Osteocyte (in vitro differentiated cells): ENCODE measurements around the gene RBPJ. TPM values are rescaled to one million over a fixed set of nuclear protein-coding genes. Genes with fewer than 3 reads are reported as not detected.

Source experiments
- DNase-seq: peaks from one replicate; pipeline ENCODE4 v3.0.0; 2021; ENCODE audit warnings: mixed read lengths; ENCODE audit not compliant: unreplicated experiment; ENCODE audit errors: extremely low spot score
- H3K27ac Mint-ChIP-seq: one replicate; pipeline ENCODE4 v1.8.0; 2021; ENCODE audit warnings: mild to moderate bottlenecking, mixed read lengths; ENCODE audit not compliant: unreplicated experiment
- H3K27me3 Mint-ChIP-seq: one replicate; pipeline ENCODE4 v1.8.0; 2021; ENCODE audit warnings: mixed read lengths; ENCODE audit not compliant: unreplicated experiment
- H3K36me3 Mint-ChIP-seq: one replicate; pipeline ENCODE4 v1.8.0; 2021; ENCODE audit warnings: mixed read lengths; ENCODE audit not compliant: unreplicated experiment
- H3K4me1 Mint-ChIP-seq: one replicate; pipeline ENCODE4 v1.8.0; 2021; ENCODE audit warnings: mixed read lengths; ENCODE audit not compliant: unreplicated experiment
- H3K4me3 Mint-ChIP-seq: one replicate; pipeline ENCODE4 v1.8.0; 2021; ENCODE audit warnings: mild to moderate bottlenecking, moderate library complexity, mixed read lengths; ENCODE audit not compliant: unreplicated experiment
- H3K9me3 Mint-ChIP-seq: one replicate; pipeline ENCODE4 v1.8.0; 2021; ENCODE audit warnings: mixed read lengths; ENCODE audit not compliant: unreplicated experiment
- total RNA-seq: library from RNA; stranded (reverse); gene quantifications from 2 replicates; pipeline ENCODE4 v1.2.1, GENCODE V29; 2021
- TF ChIP-seq, protein P1 (sequence below): fragments of 200-600 bp; sonication (generic); IDR thresholded peaks from 2 replicates; pipeline ENCODE4 v1.5.0; 2021; ENCODE audit warnings: antibody characterized with exemption, mild to moderate bottlenecking, moderate library complexity

Gene RBPJ
- total RNA-seq, 1 donor from 2014 or later, result 79.8 TPM

GRCh38 chr4:26377328-26378311 is 56.8 kb downstream of the RBPJ start:
- Mint-ChIP-seq H3K4me3 (no peak overlapping the region), H3K27ac (peak overlapping the region; percentile 71)
- TF ChIP-seq, protein P1, sequence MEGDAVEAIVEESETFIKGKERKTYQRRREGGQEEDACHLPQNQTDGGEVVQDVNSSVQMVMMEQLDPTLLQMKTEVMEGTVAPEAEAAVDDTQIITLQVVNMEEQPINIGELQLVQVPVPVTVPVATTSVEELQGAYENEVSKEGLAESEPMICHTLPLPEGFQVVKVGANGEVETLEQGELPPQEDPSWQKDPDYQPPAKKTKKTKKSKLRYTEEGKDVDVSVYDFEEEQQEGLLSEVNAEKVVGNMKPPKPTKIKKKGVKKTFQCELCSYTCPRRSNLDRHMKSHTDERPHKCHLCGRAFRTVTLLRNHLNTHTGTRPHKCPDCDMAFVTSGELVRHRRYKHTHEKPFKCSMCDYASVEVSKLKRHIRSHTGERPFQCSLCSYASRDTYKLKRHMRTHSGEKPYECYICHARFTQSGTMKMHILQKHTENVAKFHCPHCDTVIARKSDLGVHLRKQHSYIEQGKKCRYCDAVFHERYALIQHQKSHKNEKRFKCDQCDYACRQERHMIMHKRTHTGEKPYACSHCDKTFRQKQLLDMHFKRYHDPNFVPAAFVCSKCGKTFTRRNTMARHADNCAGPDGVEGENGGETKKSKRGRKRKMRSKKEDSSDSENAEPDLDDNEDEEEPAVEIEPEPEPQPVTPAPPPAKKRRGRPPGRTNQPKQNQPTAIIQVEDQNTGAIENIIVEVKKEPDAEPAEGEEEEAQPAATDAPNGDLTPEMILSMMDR, result no peak

DNA sequence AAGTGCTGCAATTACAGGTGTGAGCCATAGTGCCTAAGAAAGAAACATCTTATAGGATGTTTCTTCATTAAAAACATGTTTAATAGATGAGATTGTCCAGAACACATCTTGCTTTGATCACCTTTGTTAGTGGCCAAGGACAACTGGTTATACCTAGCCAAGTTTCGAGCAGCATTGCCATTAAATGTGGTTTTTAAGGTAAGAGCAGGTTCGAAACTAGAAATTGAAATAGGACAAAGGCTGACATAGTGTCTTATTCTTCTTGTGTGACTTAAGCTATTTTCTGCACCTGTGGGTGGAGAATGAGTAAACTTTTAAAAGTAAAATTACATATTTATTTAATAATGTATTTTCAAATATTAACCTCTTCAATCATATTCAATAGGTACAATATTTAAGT is 59.0 kb downstream of the RBPJ start:
- TF ChIP-seq, protein P1, result no peak
- Mint-ChIP-seq H3K9me3 (no peaks in the 10 kb centered on the region), H3K4me3 (no peak overlapping the region), H3K27ac (no peak overlapping the region), H3K27me3 (no peaks in the 10 kb centered on the region), H3K4me1 (peaks cover 31% of the 10 kb centered on the region), H3K36me3 (no peaks in the 10 kb centered on the region)
- no peak for DNase-seq

More at GRCh38 chr4:26377328-26378311, 56.8 kb downstream of the RBPJ start:
- Mint-ChIP-seq H3K4me1 (peaks cover 38% of the 10 kb centered on the region), H3K36me3 (no peaks in the 10 kb centered on the region), H3K9me3 (no peaks in the 10 kb centered on the region), H3K27me3 (no peaks in the 10 kb centered on the region)
- DNase-seq, result no peak

DNA sequence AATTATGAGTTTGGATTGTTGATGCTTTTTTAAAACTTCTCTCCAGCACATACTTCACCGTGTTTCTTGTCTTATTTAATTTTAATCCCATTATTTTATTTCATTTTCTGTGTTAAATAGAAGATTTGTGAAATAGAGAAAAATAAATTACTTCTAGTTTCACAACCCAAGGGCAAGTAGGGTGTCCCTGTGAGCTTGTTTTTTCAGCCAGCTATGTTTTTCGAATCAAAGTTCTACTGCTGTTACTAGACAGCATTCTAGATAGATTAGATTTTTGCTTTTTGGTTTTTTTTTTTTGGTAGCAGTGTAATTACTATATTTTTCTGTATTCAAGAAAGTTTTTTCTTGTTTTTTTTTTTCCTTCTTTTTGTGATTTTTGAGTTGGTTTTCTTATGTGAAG is 59.9 kb downstream of the RBPJ start:
- no peak overlapping the region for H3K27ac Mint-ChIP-seq
- TF ChIP-seq, protein P1, result no peak
- peaks cover 32% of the 10 kb centered on the region for H3K4me1 Mint-ChIP-seq
- no peaks in the 10 kb centered on the region for H3K27me3 Mint-ChIP-seq
- H3K9me3 Mint-ChIP-seq, result no peaks in the 10 kb centered on the region
- H3K36me3 Mint-ChIP-seq, result no peaks in the 10 kb centered on the region
- no peak for DNase-seq
- no peak overlapping the region for H3K4me3 Mint-ChIP-seq

DNA sequence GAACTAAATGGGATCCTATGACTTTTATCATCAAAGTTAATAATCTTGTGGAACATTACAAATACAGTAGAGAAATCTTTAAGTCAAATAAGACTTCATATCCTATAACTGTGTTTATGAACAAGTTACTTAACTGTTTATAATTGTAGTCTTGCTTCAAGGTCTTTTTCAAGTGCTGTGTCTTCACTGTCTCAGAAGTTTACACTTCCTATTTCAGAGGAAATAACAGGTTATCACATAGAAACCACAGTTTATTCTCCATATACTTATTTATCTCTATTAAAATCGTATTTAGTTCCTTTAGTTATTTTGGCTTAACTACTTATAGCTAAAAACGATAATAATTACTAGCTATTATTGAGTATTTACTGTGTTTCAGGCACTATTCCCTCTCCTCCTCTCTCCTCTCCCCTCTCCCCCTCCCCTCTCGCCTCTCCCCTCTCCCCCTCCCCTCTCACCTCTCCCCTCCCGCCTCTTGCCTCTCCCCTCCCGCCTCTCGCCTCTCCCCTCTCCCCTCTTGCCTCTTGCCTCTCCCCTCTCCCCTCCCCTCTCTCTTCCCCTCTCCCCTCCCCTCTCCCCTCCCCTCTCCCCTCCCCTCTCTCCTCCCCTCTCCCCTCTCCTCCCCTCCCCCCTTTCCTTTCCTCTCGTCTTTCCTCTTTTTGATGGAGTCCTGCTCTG is 63.7 kb downstream of the RBPJ start:
- TF ChIP-seq, protein P1, result no peak
- H3K4me1 Mint-ChIP-seq, result peaks cover 16% of the 10 kb centered on the region
- H3K27me3 Mint-ChIP-seq, result no peaks in the 10 kb centered on the region
- peaks cover 24% of the 10 kb centered on the region for H3K36me3 Mint-ChIP-seq
- H3K27ac Mint-ChIP-seq, result no peak overlapping the region
- peaks cover 4% of the 10 kb centered on the region for H3K9me3 Mint-ChIP-seq
- no peak for DNase-seq
- H3K4me3 Mint-ChIP-seq, result no peak overlapping the region

DNA sequence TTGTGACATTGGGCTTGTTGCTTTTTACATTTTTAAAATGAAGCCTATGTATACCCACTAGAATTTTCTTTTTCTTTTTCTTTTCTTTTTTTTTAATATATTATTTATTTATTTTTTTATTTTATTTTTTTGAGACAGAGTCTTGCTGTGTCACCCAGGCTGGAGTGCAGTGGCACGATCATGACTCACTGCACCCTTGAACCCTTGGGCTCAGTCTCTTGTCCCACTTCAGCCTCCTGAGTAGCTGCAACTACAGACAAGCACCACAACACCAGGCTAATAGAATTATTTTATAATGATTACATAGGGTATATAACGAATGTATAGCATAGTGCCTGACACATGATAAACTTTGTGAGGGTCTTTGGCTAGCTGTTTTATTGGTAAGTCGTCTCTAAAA is 64.9 kb downstream of the RBPJ start:
- Mint-ChIP-seq H3K4me3 (no peak overlapping the region), H3K36me3 (peaks cover 33% of the 10 kb centered on the region), H3K9me3 (peaks cover 4% of the 10 kb centered on the region)

More for the DNA sequence above, 64.9 kb downstream of the RBPJ start:
- DNase-seq, result no peak
- Mint-ChIP-seq H3K4me1 (peaks cover 15% of the 10 kb centered on the region), H3K27me3 (no peaks in the 10 kb centered on the region), H3K27ac (no peak overlapping the region)
- TF ChIP-seq, protein P1, result no peak
